Measurements from ENCODE around the gene GLDC.
A peak's percentile ranks its signal among the peaks of the same experiment; 100 is the strongest.
"Not testable (repeated sequence)": the region's sequence is repeated elsewhere in the genome, so short reads cannot be mapped to it uniquely, and the experiment has no call there.

GLDC gene

GRCh38 chr9:6552498-6553121, 92.9 kb downstream of the GLDC start:
- H3K4me3 Mint-ChIP-seq = no peak overlapping the region
- no peaks in the 10 kb centered on the region for H3K36me3 Mint-ChIP-seq
- H3K4me1 Mint-ChIP-seq (ENCODE audit: low read depth) = no peaks in the 10 kb centered on the region
- H3K9me3 Mint-ChIP-seq (ENCODE audit: low read depth) = no peaks in the 10 kb centered on the region
- no peak overlapping the region for H3K27ac Mint-ChIP-seq
- H3K27me3 Mint-ChIP-seq = no peaks in the 10 kb centered on the region

- no peaks in the 10 kb centered on the region for H3K4me1 Mint-ChIP-seq (ENCODE audit: low read depth)
- no peak overlapping the region for H3K27ac Mint-ChIP-seq
- H3K4me3 Mint-ChIP-seq = no peak overlapping the region
- no peaks in the 10 kb centered on the region for H3K27me3 Mint-ChIP-seq
- H3K36me3 Mint-ChIP-seq = no peaks in the 10 kb centered on the region
- no peaks in the 10 kb centered on the region for H3K9me3 Mint-ChIP-seq (ENCODE audit: low read depth)
These were observed 93.5 kb downstream of the GLDC start for GRCh38 chr9:6552033-6552432.

GRCh38 chr9:6551136-6551535, 94.4 kb downstream of the GLDC start:
- H3K27ac Mint-ChIP-seq = no peak overlapping the region
- no peaks in the 10 kb centered on the region for H3K27me3 Mint-ChIP-seq
- H3K4me1 Mint-ChIP-seq (ENCODE audit: low read depth) = no peaks in the 10 kb centered on the region
- H3K36me3 Mint-ChIP-seq = no peaks in the 10 kb centered on the region
- H3K9me3 Mint-ChIP-seq (ENCODE audit: low read depth) = no peaks in the 10 kb centered on the region
- no peak overlapping the region for H3K4me3 Mint-ChIP-seq

GRCh38 chr9:6549106-6549800, 96.3 kb downstream of the GLDC start:
- no peaks in the 10 kb centered on the region for H3K27me3 Mint-ChIP-seq
- H3K4me1 Mint-ChIP-seq (ENCODE audit: low read depth) = no peaks in the 10 kb centered on the region

GRCh38 chr9:6545017-6545691, 100.4 kb downstream of the GLDC start:
- H3K4me1 Mint-ChIP-seq (ENCODE audit: low read depth) = no peaks in the 10 kb centered on the region
- H3K36me3 Mint-ChIP-seq = no peaks in the 10 kb centered on the region
- no peaks in the 10 kb centered on the region for H3K9me3 Mint-ChIP-seq (ENCODE audit: low read depth)
- no peaks in the 10 kb centered on the region for H3K27me3 Mint-ChIP-seq
- no peak overlapping the region for H3K4me3 Mint-ChIP-seq
- H3K27ac Mint-ChIP-seq = no peak overlapping the region

More at GRCh38 chr9:6549106-6549800, 96.3 kb downstream of the GLDC start:
- Mint-ChIP-seq H3K27ac (no peak overlapping the region), H3K36me3 (no peaks in the 10 kb centered on the region), H3K4me3 (no peak overlapping the region), H3K9me3 (ENCODE audit: low read depth) (no peaks in the 10 kb centered on the region)

GRCh38 chr9:6543204-6543603, 102.3 kb downstream of the GLDC start:
- H3K4me1 Mint-ChIP-seq (ENCODE audit: low read depth) = no peaks in the 10 kb centered on the region
- no peaks in the 10 kb centered on the region for H3K27me3 Mint-ChIP-seq
- H3K4me3 Mint-ChIP-seq = no peak overlapping the region
- no peaks in the 10 kb centered on the region for H3K36me3 Mint-ChIP-seq
- no peaks in the 10 kb centered on the region for H3K9me3 Mint-ChIP-seq (ENCODE audit: low read depth)
- no peak overlapping the region for H3K27ac Mint-ChIP-seq

GRCh38 chr9:6542617-6543016, 102.9 kb downstream of the GLDC start:
- not testable (repeated sequence) for H3K36me3 Mint-ChIP-seq; H3K27me3 Mint-ChIP-seq; H3K9me3 Mint-ChIP-seq (ENCODE audit: low read depth); H3K4me1 Mint-ChIP-seq (ENCODE audit: low read depth); H3K4me3 Mint-ChIP-seq; H3K27ac Mint-ChIP-seq

GRCh38 chr9:6538666-6539071, 106.9 kb downstream of the GLDC start:
- H3K9me3 Mint-ChIP-seq (ENCODE audit: low read depth) = no peaks in the 10 kb centered on the region
- H3K27me3 Mint-ChIP-seq = peaks cover 1% of the 10 kb centered on the region
- no peak overlapping the region for H3K27ac Mint-ChIP-seq
- H3K36me3 Mint-ChIP-seq = no peaks in the 10 kb centered on the region
- H3K4me3 Mint-ChIP-seq = no peak overlapping the region
- H3K4me1 Mint-ChIP-seq (ENCODE audit: low read depth) = no peaks in the 10 kb centered on the region

- Mint-ChIP-seq H3K4me1 (ENCODE audit: low read depth) (no peaks in the 10 kb centered on the region), H3K27me3 (peaks cover 4% of the 10 kb centered on the region), H3K9me3 (ENCODE audit: low read depth) (no peaks in the 10 kb centered on the region), H3K36me3 (no peaks in the 10 kb centered on the region), H3K27ac (no peak overlapping the region), H3K4me3 (no peak overlapping the region)
These were observed 109.9 kb downstream of the GLDC start for GRCh38 chr9:6535594-6535993.

GRCh38 chr9:6525326-6526045, 120.0 kb downstream of the GLDC start:
- H3K27me3 Mint-ChIP-seq = no peaks in the 10 kb centered on the region
- peaks cover 4% of the 10 kb centered on the region for H3K9me3 Mint-ChIP-seq (ENCODE audit: low read depth)
- no peak overlapping the region for H3K4me3 Mint-ChIP-seq
- no peak overlapping the region for H3K27ac Mint-ChIP-seq
- peaks cover 21% of the 10 kb centered on the region for H3K36me3 Mint-ChIP-seq
- H3K4me1 Mint-ChIP-seq (ENCODE audit: low read depth) = no peaks in the 10 kb centered on the region

GRCh38 chr9:6522263-6522662, 123.3 kb downstream of the GLDC start:
- no peaks in the 10 kb centered on the region for H3K27me3 Mint-ChIP-seq
- H3K27ac Mint-ChIP-seq = no peak overlapping the region
- H3K9me3 Mint-ChIP-seq (ENCODE audit: low read depth) = peaks cover 4% of the 10 kb centered on the region
- H3K4me3 Mint-ChIP-seq = no peak overlapping the region
- H3K4me1 Mint-ChIP-seq (ENCODE audit: low read depth) = no peaks in the 10 kb centered on the region
- peaks cover 24% of the 10 kb centered on the region for H3K36me3 Mint-ChIP-seq

- Mint-ChIP-seq H3K27me3 (no peaks in the 10 kb centered on the region), H3K9me3 (ENCODE audit: low read depth) (peaks cover 5% of the 10 kb centered on the region), H3K27ac (no peak overlapping the region), H3K4me3 (no peak overlapping the region), H3K4me1 (ENCODE audit: low read depth) (peaks cover 2% of the 10 kb centered on the region), H3K36me3 (peaks cover 8% of the 10 kb centered on the region)
These were observed 133.4 kb downstream of the GLDC start for GRCh38 chr9:6512085-6512657.

GRCh38 chr9:6506571-6506970, 139.0 kb downstream of the GLDC start:
- Mint-ChIP-seq H3K9me3 (ENCODE audit: low read depth) (no peaks in the 10 kb centered on the region), H3K27ac (peak overlapping the region; percentile 47), H3K4me1 (ENCODE audit: low read depth) (peaks cover 2% of the 10 kb centered on the region), H3K4me3 (no peak overlapping the region), H3K36me3 (peaks cover 28% of the 10 kb centered on the region), H3K27me3 (no peaks in the 10 kb centered on the region)

GRCh38 chr9:6502399-6502798, 143.1 kb downstream of the GLDC start:
- H3K4me1 Mint-ChIP-seq (ENCODE audit: low read depth) = no peaks in the 10 kb centered on the region
- H3K9me3 Mint-ChIP-seq (ENCODE audit: low read depth) = no peaks in the 10 kb centered on the region
- H3K36me3 Mint-ChIP-seq = peaks cover 26% of the 10 kb centered on the region
- H3K27me3 Mint-ChIP-seq = no peaks in the 10 kb centered on the region
- H3K4me3 Mint-ChIP-seq = no peak overlapping the region
- H3K27ac Mint-ChIP-seq = peak overlapping the region; percentile 25
